D721Med (cell line): ENCODE measurements around the gene DOK7.

Source experiments
- DNase-seq: peaks from one replicate; pipeline ENCODE4 v3.0.0; 2011; ENCODE audit warnings: low spot score; ENCODE audit not compliant: insufficient read length
- FAIRE-seq: peaks from 2 replicates; lab custom pipeline; 2011; peaks lifted over from hg19 to GRCh38; lab: Jason Lieb, UNC
- CTCF ChIP-seq: IDR thresholded peaks from 2 replicates; pipeline ENCODE4 v1.5.1; 2012; ENCODE audit warnings: mild to moderate bottlenecking, control low read depth; ENCODE audit not compliant: insufficient read depth; ENCODE audit errors: missing control alignments

DOK7 gene

DNA sequence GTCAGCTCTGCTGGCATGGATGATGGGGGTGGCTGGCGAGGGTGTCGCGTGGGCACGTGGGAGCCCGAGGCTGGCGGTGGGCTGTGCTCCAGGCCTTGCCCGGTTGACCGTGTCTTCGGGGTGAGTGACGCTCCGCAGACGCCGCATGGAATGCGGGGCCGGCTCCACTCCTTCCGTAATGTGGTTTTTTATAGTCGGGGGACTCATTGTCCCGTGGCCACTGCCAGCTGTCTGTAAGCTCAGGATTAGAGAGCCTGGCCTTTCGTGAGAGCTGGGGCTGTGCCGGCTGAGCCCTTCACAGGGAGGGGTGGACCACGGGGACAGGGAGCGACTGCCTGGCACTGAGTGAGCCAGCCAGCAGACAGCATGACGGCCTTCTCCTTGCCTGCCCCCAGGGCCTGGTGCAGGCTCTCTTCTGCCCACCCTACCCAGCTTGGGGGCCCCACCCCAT lies 20.4 kb downstream of the DOK7 start:
- no peak for TF ChIP-seq CTCF
- FAIRE-seq (no peak), DNase-seq (no peak)

GRCh38 chr4:3484057-3484973 lies 21.2 kb downstream of the DOK7 start:
- FAIRE-seq: no peak
- DNase-seq: no peak
- no peak for TF ChIP-seq CTCF

- no peak for TF ChIP-seq CTCF
- FAIRE-seq (no peak), DNase-seq (no peak)
Observed at GRCh38 chr4:3485011-3485791, 22.1 kb downstream of the DOK7 start.

- TF ChIP-seq CTCF: no peak
- FAIRE-seq: no peak
- no peak for DNase-seq
Observed at GRCh38 chr4:3485886-3486540, 22.9 kb downstream of the DOK7 start.

- no peak for DNase-seq
- TF ChIP-seq CTCF: no peak
- FAIRE-seq: no peak
Observed at GRCh38 chr4:3486541-3487540, 23.7 kb downstream of the DOK7 start.

- DNase-seq (no peak), FAIRE-seq (no peak)
Observed at GRCh38 chr4:3487861-3488260, 24.8 kb downstream of the DOK7 start.

More at GRCh38 chr4:3487861-3488260, 24.8 kb downstream of the DOK7 start:
- no peak for TF ChIP-seq CTCF
